Fibroblast of upper back skin (primary cell): Measurements from ENCODE around the gene ASCC2.
A peak's percentile ranks its signal among the peaks of the same experiment; 100 is the strongest.
"Not testable (repeated sequence)": the region's sequence is repeated elsewhere in the genome, so short reads cannot be mapped to it uniquely, and the experiment has no call there.

Experiments used
- DNase-seq: peaks from one replicate; pipeline ENCODE4 v3.0.0-alpha.2; 2013

ASCC2 gene

GRCh38 chr22:29855611-29856181, 17.6 kb upstream of the ASCC2 start:
- DNase-seq, result no peak

- no peak for DNase-seq
Observed at GRCh38 chr22:29854432-29854831, 16.4 kb upstream of the ASCC2 start.

- DNase-seq, result no peak
Observed at GRCh38 chr22:29848111-29848510, 10.0 kb upstream of the ASCC2 start.

GRCh38 chr22:29846290-29846689, 8.2 kb upstream of the ASCC2 start:
- DNase-seq, result no peak

- DNase-seq, result peak; percentile 74
Observed at GRCh38 chr22:29842740-29843139, 4.7 kb upstream of the ASCC2 start.

- DNase-seq, result no peak
Observed at GRCh38 chr22:29842172-29842571, 4.1 kb upstream of the ASCC2 start.

- DNase-seq, result no peak
Observed at GRCh38 chr22:29840498-29840897, 2.4 kb upstream of the ASCC2 start.

- no peak for DNase-seq
Observed at GRCh38 chr22:29839039-29839438, 965 bp upstream of the ASCC2 start.

- DNase-seq, result no peak
Observed at GRCh38 chr22:29838599-29838956, 504 bp upstream of the ASCC2 start.

GRCh38 chr22:29836791-29837370, 1.2 kb downstream of the ASCC2 start:
- not testable (repeated sequence) for DNase-seq

GRCh38 chr22:29834046-29834445, 4.0 kb downstream of the ASCC2 start:
- DNase-seq, result no peak

GRCh38 chr22:29833392-29833965, 4.6 kb downstream of the ASCC2 start:
- DNase-seq, result no peak

GRCh38 chr22:29831958-29832357, 6.1 kb downstream of the ASCC2 start:
- no peak for DNase-seq

GRCh38 chr22:29831186-29831921, 6.7 kb downstream of the ASCC2 start:
- no peak for DNase-seq

GRCh38 chr22:29830585-29830984, 7.5 kb downstream of the ASCC2 start:
- DNase-seq, result no peak

GRCh38 chr22:29827726-29828125, 10.3 kb downstream of the ASCC2 start:
- DNase-seq, result peak; percentile 47

- no peak for DNase-seq
Observed at GRCh38 chr22:29827091-29827490, 11.0 kb downstream of the ASCC2 start.

GRCh38 chr22:29825578-29825977, 12.5 kb downstream of the ASCC2 start:
- no peak for DNase-seq

GRCh38 chr22:29824677-29825076, 13.4 kb downstream of the ASCC2 start:
- DNase-seq, result no peak

- DNase-seq, result peak; percentile 91
Observed at GRCh38 chr22:29821291-29822016, 16.6 kb downstream of the ASCC2 start.

GRCh38 chr22:29820961-29821290, 17.1 kb downstream of the ASCC2 start:
- no peak for DNase-seq

GRCh38 chr22:29819501-29819900, 18.6 kb downstream of the ASCC2 start:
- DNase-seq, result no peak

- no peak for DNase-seq
Observed at GRCh38 chr22:29817724-29818123, 20.4 kb downstream of the ASCC2 start.

- DNase-seq, result no peak
Observed at GRCh38 chr22:29816980-29817379, 21.1 kb downstream of the ASCC2 start.
